Measurements from ENCODE around the gene KCNJ2.

GRCh38 chr17:70120425-70120824, 48.9 kb upstream of the KCNJ2 start:
- TF ChIP-seq CTCF (IDR thresholded peaks at IDR 0.05) (no peak), POLR2A (IDR thresholded peaks at IDR 0.05) (no peak), POLR2AphosphoS5 (IDR thresholded peaks at IDR 0.05) (no peak)
